ENCODE data around the gene BRAF. TPM values are rescaled to one million over a fixed set of nuclear protein-coding genes. Genes with fewer than 3 reads are reported as not detected.
"Not testable (repeated sequence)": the region's sequence is repeated elsewhere in the genome, so short reads cannot be mapped to it uniquely, and the experiment has no call there.

BRAF gene
- total RNA-seq, 2 donors from 2014 or later = 19.8 to 24.7 TPM

GRCh38 chr7:140928491-140929309, 4.0 kb upstream of the BRAF start:
- H3K4me3 ChIP-seq = no peak overlapping the region
- TF ChIP-seq, protein P1, sequence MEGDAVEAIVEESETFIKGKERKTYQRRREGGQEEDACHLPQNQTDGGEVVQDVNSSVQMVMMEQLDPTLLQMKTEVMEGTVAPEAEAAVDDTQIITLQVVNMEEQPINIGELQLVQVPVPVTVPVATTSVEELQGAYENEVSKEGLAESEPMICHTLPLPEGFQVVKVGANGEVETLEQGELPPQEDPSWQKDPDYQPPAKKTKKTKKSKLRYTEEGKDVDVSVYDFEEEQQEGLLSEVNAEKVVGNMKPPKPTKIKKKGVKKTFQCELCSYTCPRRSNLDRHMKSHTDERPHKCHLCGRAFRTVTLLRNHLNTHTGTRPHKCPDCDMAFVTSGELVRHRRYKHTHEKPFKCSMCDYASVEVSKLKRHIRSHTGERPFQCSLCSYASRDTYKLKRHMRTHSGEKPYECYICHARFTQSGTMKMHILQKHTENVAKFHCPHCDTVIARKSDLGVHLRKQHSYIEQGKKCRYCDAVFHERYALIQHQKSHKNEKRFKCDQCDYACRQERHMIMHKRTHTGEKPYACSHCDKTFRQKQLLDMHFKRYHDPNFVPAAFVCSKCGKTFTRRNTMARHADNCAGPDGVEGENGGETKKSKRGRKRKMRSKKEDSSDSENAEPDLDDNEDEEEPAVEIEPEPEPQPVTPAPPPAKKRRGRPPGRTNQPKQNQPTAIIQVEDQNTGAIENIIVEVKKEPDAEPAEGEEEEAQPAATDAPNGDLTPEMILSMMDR (IDR thresholded peaks at IDR 0.05) = no peak
- intact Hi-C loops (cut with DNase I) = no loop called here

GRCh38 chr7:140927945-140928344, 3.2 kb upstream of the BRAF start:
- H3K9ac ChIP-seq (ENCODE audit: low read depth in 2 of 2, low read length in 2 of 2); intact Hi-C loops (cut with DNase I): not testable (repeated sequence)

More at GRCh38 chr7:140928491-140929309, 4.0 kb upstream of the BRAF start:
- no peaks in the 10 kb centered on the region for H3K9me3 ChIP-seq
- no peak overlapping the region for H3K27ac ChIP-seq
- no peak overlapping the region for H3K9ac ChIP-seq (ENCODE audit: low read depth in 2 of 2, low read length in 2 of 2)
- DNase-seq = no peak
- H3K4me1 ChIP-seq = no peaks in the 10 kb centered on the region
- H3K36me3 ChIP-seq = no peaks in the 10 kb centered on the region
- H3K27me3 ChIP-seq = no peaks in the 10 kb centered on the region

GRCh38 chr7:140927351-140927750, 2.6 kb upstream of the BRAF start:
- intact Hi-C loops (cut with DNase I) = no loop called here
- H3K36me3 ChIP-seq = no peaks in the 10 kb centered on the region
- H3K4me3 ChIP-seq = no peak overlapping the region
- DNase-seq = no peak
- no peak overlapping the region for H3K9ac ChIP-seq (ENCODE audit: low read depth in 2 of 2, low read length in 2 of 2)
- TF ChIP-seq, protein P1 (IDR thresholded peaks at IDR 0.05) = no peak
- H3K27me3 ChIP-seq = no peaks in the 10 kb centered on the region
- no peaks in the 10 kb centered on the region for H3K9me3 ChIP-seq
- no peaks in the 10 kb centered on the region for H3K4me1 ChIP-seq
- no peak overlapping the region for H3K27ac ChIP-seq

More at GRCh38 chr7:140927945-140928344, 3.2 kb upstream of the BRAF start:
- not testable (repeated sequence) for DNase-seq, H3K36me3 ChIP-seq, H3K27ac ChIP-seq, H3K4me1 ChIP-seq, H3K27me3 ChIP-seq, H3K4me3 ChIP-seq, H3K9me3 ChIP-seq

GRCh38 chr7:140926021-140926817, 1.5 kb upstream of the BRAF start:
- DNase-seq = no peak
- intact Hi-C loops (cut with DNase I) = no loop called here
- Histone ChIP-seq H3K4me3 (no peak overlapping the region), H3K4me1 (no peaks in the 10 kb centered on the region), H3K9ac (ENCODE audit: low read depth in 2 of 2, low read length in 2 of 2) (no peak overlapping the region), H3K27ac (no peak overlapping the region), H3K9me3 (no peaks in the 10 kb centered on the region), H3K36me3 (no peaks in the 10 kb centered on the region), H3K27me3 (no peaks in the 10 kb centered on the region)
- TF ChIP-seq, protein P1 (IDR thresholded peaks at IDR 0.05) = no peak

- DNase-seq = peak; percentile 77
- Histone ChIP-seq H3K36me3 (no peaks in the 10 kb centered on the region), H3K9ac (ENCODE audit: low read depth in 2 of 2, low read length in 2 of 2) (peak overlapping the region; percentile 88 to 98), H3K27me3 (no peaks in the 10 kb centered on the region), H3K9me3 (no peaks in the 10 kb centered on the region), H3K4me1 (no peaks in the 10 kb centered on the region), H3K27ac (peak overlapping the region; percentile 91), H3K4me3 (peak overlapping the region; percentile 90)
- intact Hi-C loops (cut with DNase I) = no loop called here
- TF ChIP-seq, protein P1 (IDR thresholded peaks at IDR 0.05) = no peak
Measured at GRCh38 chr7:140924019-140924820, 509 bp downstream of the BRAF start.
